Smooth muscle cell (in vitro differentiated cells): ENCODE measurements around the gene NRL. TPM values are rescaled to one million over a fixed set of nuclear protein-coding genes. Genes with fewer than 3 reads are reported as not detected.
A peak's percentile ranks its signal among the peaks of the same experiment; 100 is the strongest.

Experiments
- DNase-seq: peaks from one replicate; lab custom pipeline; 2025; ENCODE audit not compliant: unreplicated experiment; lab: John Stamatoyannopoulos, UW
- H2AFZ ChIP-seq: fragments of 200-600 bp; sonication (generic); 2 replicates; pipeline ENCODE4 v1.6.0; 2016; ENCODE audit warnings: antibody characterized with exemption, low read depth, mild to moderate bottlenecking
- H3F3A ChIP-seq: fragments of 200-600 bp; sonication (generic); 2 replicates; pipeline ENCODE4 v1.6.0; 2017; ENCODE audit warnings: antibody characterized with exemption, low read depth
- H3K27ac ChIP-seq: fragments of 200-600 bp; sonication (generic); 2 replicates; pipeline ENCODE4 v1.5.1; 2016; ENCODE audit warnings: low read depth, mild to moderate bottlenecking
- H3K27me3 ChIP-seq: fragments of 200-600 bp; sonication (generic); 2 replicates; pipeline ENCODE4 v1.6.1; 2016; ENCODE audit warnings: low read depth, mild to moderate bottlenecking
- H3K36me3 ChIP-seq: fragments of 200-600 bp; sonication (generic); 2 replicates; pipeline ENCODE4 v1.5.1; 2016; ENCODE audit warnings: low read depth
- H3K4me1 ChIP-seq: fragments of 200-600 bp; sonication (generic); 2 replicates; pipeline ENCODE4 v1.5.1; 2016; ENCODE audit warnings: low read depth
- H3K4me2 ChIP-seq: fragments of 200-600 bp; sonication (generic); 2 replicates; pipeline ENCODE4 v1.6.0; 2016; ENCODE audit warnings: mild to moderate bottlenecking
- H3K4me3 ChIP-seq: fragments of 200-600 bp; sonication (generic); 2 replicates; pipeline ENCODE4 v1.5.1; 2016; ENCODE audit warnings: mild to moderate bottlenecking
- H3K79me2 ChIP-seq: fragments of 200-600 bp; sonication (generic); 2 replicates; pipeline ENCODE4 v1.6.0; 2016; ENCODE audit warnings: low read depth, mild to moderate bottlenecking
- H3K9ac ChIP-seq: fragments of 200-600 bp; sonication (generic); 2 replicates; pipeline ENCODE4 v1.6.0; 2016; ENCODE audit warnings: low read depth
- H3K9me3 ChIP-seq: fragments of 200-600 bp; sonication (generic); replicated peaks from 2 replicates; pipeline ENCODE4 v1.5.1; 2016; ENCODE audit warnings: low read depth
- H4K20me1 ChIP-seq: fragments of 200-600 bp; sonication (generic); 2 replicates; pipeline ENCODE4 v1.6.0; 2016; ENCODE audit warnings: low read depth
- WGBS: methylation state at CpG from one replicate; pipeline ENCODE4 v1.1.7; 2016; ENCODE audit warnings: low lambda C conversion rate; 5-methylcytosine and 5-hydroxymethylcytosine counted together
- polyA plus RNA-seq: library from polyadenylated mRNA; unstranded; fragments of >200 nt; fragmentation: Nextera tagmentation; extraction: Ambion mirVana; gene quantifications from 2 replicates; pipeline ENCODE4 v1.2.1, GENCODE V29; 2016
- total RNA-seq: library from RNA; depleted of rRNA; stranded (reverse); fragments of >200 nt; gene quantifications from 2 replicates; pipeline ENCODE4 v1.2.3, GENCODE V29; 2014
- TF ChIP-seq, protein P1 (sequence below): fragments of 200-600 bp; sonication (generic); IDR thresholded peaks from 2 replicates; pipeline ENCODE4 v1.5.1; 2017; ENCODE audit warnings: borderline replicate concordance, mild to moderate bottlenecking, antibody characterized with exemption; ENCODE audit not compliant: insufficient read depth, poor library complexity, severe bottlenecking

The NRL gene
- total and polyA plus RNA-seq, 2 experiments from 2014 or later, result 1.3 to 1.9 TPM

DNA sequence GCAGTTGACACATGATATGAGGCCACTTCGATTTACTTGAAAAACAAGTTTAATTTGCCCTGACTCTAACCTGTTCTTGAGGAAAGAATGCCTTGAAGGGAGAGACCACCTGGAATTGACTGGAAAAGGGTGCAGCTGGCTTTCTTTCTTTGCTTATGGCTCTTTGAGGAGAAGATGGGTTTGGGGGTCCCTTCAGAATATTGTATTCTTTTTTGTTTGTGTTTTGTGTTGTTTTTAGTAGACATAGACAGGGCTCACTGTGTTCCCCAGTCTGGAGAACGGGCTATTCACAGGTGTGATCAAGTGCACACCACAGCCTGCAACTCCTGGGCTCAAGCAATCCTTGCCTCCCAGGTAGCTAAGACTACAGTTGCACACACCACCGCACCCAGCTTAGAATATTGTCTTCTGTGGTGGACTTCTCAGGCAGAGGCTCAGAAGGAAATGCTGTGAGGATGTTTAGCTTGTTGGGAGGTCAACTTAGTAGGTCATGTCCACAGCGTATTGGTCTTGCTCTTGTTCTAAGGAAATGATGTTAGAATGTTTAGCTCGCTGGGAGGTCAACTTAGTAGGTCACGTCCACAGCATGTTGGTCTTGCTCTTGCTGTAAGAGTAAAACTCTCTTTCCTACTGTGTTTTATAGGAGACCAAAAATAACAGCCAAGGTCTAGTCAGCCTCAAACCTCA is 1.5 kb upstream of the NRL start:
- TF ChIP-seq, protein P1, sequence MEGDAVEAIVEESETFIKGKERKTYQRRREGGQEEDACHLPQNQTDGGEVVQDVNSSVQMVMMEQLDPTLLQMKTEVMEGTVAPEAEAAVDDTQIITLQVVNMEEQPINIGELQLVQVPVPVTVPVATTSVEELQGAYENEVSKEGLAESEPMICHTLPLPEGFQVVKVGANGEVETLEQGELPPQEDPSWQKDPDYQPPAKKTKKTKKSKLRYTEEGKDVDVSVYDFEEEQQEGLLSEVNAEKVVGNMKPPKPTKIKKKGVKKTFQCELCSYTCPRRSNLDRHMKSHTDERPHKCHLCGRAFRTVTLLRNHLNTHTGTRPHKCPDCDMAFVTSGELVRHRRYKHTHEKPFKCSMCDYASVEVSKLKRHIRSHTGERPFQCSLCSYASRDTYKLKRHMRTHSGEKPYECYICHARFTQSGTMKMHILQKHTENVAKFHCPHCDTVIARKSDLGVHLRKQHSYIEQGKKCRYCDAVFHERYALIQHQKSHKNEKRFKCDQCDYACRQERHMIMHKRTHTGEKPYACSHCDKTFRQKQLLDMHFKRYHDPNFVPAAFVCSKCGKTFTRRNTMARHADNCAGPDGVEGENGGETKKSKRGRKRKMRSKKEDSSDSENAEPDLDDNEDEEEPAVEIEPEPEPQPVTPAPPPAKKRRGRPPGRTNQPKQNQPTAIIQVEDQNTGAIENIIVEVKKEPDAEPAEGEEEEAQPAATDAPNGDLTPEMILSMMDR, result no peak
- Histone ChIP-seq H3K36me3 (peaks cover under 1% of the 10 kb centered on the region), H3K4me1 (peaks cover 12% of the 10 kb centered on the region), H3K27me3 (no peaks in the 10 kb centered on the region), H3F3A (no peaks in the 10 kb centered on the region), H3K4me3 (peak overlapping the region; percentile 80), H3K4me2 (peak overlapping the region; percentile 97), H3K9ac (no peak overlapping the region), H4K20me1 (no peaks in the 10 kb centered on the region), H3K9me3 (no peaks in the 10 kb centered on the region), H3K79me2 (peaks cover 11% of the 10 kb centered on the region), H3K27ac (no peak overlapping the region), H2AFZ (no peak overlapping the region)
- WGBS, result 94% methylated on average over 6 of the region's 6 CpGs
- DNase-seq, result no peak

DNA sequence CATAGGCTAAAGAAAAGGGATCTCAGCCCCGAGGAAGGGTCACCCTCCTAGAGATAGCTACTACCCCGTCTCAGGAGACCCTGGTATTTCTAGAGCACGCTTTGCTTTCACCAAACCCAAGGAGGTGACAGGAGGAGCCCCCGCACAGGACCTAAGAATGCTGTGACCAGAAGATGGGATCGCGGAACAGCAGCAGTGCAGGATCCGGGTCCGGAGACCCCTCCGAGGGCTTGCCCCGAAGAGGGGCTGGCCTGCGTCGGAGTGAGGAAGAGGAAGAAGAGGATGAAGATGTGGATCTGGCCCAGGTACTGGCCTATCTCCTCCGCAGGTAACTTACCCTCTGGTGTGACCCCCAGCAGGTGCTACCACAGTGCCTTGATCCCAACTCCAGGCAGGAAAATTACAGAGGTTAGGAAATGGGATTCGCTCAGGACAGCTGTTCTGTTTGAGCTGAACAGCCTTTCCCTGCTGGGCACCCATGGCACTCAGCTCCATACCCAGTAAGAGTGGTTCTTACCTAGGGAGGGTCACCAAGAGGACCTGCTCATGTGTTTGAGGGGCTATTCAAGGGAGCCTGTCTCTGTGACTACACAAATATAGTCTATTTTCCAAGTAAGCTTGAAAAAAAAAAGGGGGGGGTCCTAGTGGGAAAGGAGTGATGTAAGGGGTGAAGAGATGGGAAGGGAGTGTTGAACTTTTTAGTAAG is 826 bp upstream of the NRL start:
- whole genome bisulfite sequencing, result 9% methylated on average over 14 of the region's 14 CpGs

DNA sequence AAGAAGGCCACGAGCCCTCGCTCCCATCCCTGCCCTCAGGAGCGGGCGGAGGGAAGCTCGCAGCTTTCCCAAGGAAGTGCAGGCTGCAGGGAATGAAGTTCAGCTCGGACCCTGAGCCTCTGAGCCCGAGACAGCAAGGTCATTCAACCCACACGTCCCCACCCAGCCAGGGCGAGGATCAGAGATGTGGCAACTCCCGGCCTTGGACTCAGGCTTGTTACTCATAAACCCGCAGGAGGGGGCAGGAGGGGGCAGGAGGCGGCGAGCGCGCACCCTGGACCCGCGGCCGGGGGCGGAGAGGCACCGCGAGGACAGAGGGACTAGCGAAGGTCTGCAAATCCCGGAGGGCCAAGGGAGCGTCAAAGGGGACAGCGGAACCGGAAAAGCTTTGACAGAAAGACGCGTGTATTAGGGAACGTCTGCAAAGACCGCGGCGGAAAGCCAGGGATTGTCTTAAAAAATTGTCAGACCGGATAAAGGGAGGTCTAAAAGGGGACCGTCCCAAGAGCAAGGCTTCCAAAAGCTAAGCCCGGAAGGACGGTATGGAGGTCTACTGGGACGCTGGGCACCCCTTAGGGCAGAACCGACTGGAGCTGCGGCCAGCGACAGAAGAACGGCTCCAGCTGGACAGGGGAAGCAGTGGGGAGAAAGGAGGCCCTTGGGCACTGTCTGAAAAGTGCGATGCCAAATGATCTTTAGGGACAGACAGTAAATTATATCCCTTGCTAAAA is 783 bp downstream of the NRL start:
- Histone ChIP-seq H3K79me2 (peaks cover 11% of the 10 kb centered on the region), H3K27ac (peak overlapping the region; percentile 97), H2AFZ (peak overlapping the region; percentile 85), H3K4me2 (peak overlapping the region; percentile 92), H3K27me3 (no peaks in the 10 kb centered on the region), H3K4me3 (peak overlapping the region; percentile 80), H4K20me1 (no peaks in the 10 kb centered on the region), H3K9ac (peak overlapping the region; percentile 94), H3F3A (no peaks in the 10 kb centered on the region), H3K4me1 (peaks cover 12% of the 10 kb centered on the region), H3K36me3 (no peaks in the 10 kb centered on the region), H3K9me3 (no peaks in the 10 kb centered on the region)
- under 1% methylated on average over 40 of the region's 42 CpGs for WGBS
- TF ChIP-seq, protein P1, result no peak
- DNase-seq, result peak; percentile 78

More for the DNA sequence above, 826 bp upstream of the NRL start:
- peak overlapping the region; percentile 94 for H3K9ac ChIP-seq
- H3F3A ChIP-seq, result no peaks in the 10 kb centered on the region
- peak overlapping the region; percentile 97 for H3K4me2 ChIP-seq
- H4K20me1 ChIP-seq, result no peaks in the 10 kb centered on the region
- peaks cover 12% of the 10 kb centered on the region for H3K4me1 ChIP-seq
- H3K4me3 ChIP-seq, result peak overlapping the region; percentile 80
- no peaks in the 10 kb centered on the region for H3K27me3 ChIP-seq
- no peaks in the 10 kb centered on the region for H3K9me3 ChIP-seq
- no peak for DNase-seq
- H3K36me3 ChIP-seq, result no peaks in the 10 kb centered on the region
- peaks cover 11% of the 10 kb centered on the region for H3K79me2 ChIP-seq
- peak overlapping the region; percentile 80 for H2AFZ ChIP-seq
- H3K27ac ChIP-seq, result peak overlapping the region; percentile 97
- TF ChIP-seq, protein P1, result no peak
